Stimulated activated CD8-positive, alpha-beta memory T cell treated with anti-CD3 and anti-CD28 coated beads, Interleukin-12 subunit alpha, Interleukin-12 subunit beta, amount 100 ng/mL, for 24 hours (primary cell): Measurements from ENCODE around the gene KCTD11.
"Not testable (repeated sequence)": the region's sequence is repeated elsewhere in the genome, so short reads cannot be mapped to it uniquely, and the experiment has no call there.

Experiments
- DNase-seq: peaks from one replicate; pipeline ENCODE4 v3.0.0-alpha.2; 2020; ENCODE audit errors: extremely low read depth

The KCTD11 gene

DNA sequence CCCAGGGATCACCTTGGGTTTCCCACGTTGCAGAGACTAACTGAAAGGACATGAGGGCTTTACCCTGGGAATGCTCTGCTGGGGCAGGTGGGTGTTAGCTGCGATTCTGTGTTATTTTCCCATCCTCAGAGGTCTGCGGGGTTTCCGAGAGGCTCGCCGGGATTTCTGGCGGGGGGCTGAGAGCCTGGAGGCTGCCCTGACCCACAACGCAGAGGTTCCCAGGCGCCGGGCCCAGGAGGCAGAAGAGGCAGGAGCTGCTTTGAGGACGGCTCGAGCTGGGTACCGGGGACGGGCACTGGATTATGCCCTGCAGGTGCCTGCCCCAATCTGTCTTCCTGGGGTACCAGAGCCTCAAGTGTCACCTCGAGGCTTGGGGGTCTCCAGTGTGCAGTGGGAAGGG is 8.7 kb upstream of the KCTD11 start:
- no peak for DNase-seq

DNA sequence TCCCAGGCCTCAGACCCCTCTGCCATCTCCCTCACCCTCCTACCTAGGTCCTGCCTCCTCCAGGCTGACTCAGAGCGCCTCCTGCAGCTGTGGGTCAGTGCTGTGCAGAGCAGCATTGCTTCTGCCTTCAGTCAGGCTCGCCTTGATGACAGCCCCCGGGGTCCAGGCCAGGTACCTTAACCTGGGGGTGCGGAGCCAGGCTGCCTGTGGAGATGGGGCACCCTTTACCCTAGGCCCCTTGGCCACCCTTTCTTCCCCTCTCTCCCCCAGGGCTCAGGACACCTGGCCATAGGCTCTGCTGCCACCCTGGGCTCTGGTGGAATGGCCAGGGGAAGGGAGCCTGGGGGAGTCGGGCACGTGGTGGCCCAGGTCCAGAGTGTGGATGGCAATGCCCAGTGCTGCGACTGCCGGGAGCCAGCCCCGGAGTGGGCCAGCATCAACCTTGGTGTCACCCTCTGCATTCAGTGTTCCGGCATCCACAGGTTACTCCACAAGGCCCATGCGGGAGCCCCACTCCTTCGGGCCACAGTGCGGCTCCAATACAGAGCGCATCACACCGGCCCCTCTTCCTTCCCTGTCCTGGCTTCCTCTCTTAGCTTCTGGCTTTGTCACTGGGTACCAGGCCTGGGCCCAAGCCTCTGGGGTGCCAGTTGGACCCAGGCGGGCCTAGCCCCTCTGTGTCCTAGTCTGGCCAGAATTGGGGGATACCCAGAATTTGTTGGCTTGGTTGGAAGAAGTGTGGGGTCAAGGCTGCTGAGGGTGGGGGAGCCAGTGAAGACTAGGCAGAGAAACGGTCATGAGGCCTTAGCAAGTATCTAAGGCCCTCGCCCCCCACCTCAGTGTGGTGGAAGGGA is 5.0 kb upstream of the KCTD11 start:
- DNase-seq: no peak

DNA sequence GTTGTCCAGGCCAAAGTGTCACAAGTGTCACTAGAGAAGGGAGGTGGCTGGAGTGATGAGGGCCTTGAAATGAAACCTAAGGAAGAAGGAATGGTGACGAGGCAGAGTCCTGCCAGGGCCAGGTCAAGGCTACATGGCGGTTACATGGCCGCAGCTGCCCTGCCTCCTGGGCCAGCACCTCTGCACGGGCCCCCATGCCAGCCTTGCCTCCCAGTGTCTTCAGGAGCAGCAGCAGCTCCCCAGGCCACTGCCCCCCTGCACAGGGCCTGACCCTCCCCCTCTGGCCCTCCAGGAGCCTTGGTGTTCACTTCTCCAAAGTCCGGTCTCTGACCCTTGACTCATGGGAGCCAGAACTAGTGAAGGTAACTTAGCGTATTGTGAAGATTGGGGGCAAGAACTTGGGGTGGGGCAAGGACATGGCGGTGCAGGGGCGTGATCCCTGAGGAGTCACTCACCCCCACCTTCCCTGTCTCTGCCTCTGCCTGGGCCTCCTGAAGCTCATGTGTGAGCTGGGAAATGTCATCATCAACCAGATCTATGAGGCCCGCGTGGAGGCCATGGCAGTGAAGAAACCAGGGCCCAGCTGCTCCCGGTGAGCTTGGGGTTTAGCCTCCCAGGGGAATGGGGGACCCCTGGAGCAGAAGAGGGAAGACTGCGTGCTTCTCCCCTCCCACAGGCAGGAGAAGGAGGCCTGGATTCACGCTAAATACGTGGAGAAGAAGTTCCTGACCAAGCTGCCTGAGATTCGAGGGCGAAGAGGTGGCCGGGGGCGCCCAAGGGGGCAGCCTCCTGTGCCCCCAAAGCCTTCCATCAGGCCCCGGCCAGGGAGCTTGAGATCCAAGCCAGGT is 4.1 kb upstream of the KCTD11 start:
- no peak for DNase-seq

DNA sequence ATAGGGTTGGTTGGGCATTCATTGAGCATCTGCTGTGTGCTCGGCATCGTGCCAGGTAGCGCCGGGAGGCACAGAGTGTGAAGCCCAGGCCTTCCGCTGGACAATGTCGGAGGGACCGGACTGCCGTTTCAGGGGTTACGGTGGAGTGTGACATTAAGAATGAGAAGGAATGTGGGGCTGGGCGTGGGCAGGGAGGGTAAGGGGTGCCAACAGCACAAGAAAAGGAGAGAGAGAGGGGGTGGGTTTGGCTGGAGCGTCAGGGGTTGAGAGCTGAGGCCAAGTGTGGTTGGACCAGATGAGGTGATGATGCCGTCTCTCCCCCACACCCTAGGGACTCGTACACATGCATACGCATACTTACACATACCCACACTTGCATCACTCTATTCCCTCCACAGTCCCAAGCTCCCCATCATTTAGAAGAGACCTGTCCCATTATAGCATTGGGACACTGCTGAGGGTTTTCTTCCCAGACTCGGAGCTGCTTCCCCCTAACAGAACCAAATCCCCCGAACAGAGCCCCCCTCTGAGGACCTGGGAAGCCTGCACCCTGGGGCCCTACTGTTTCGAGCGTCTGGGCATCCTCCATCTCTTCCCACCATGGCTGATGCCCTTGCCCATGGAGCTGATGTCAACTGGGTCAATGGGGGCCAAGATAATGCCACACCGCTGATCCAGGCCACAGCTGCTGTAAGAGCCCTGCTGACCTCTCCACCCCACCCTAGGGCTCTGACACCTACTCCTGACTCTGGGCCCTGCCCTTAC is 3.3 kb upstream of the KCTD11 start:
- no peak for DNase-seq

DNA sequence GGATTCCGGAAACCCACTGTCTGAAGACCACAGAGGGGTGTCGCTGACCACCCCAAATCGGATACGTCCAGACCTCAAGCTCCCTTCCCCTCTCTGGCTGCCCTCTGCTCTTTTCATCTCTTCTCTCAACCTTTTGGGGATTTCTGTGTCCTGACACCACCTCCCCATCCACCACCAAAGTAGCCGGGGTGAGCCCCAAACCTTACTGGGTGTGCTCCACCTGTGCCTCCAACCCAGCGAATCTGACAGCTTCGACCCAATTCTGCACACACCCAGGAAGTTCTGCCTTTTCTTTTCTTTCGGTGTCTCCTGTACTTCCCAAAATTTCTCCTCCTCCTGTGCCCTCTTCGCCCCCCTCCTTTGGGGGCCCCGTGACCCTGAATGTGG is 534 bp downstream of the KCTD11 start:
- DNase-seq: no peak

DNA sequence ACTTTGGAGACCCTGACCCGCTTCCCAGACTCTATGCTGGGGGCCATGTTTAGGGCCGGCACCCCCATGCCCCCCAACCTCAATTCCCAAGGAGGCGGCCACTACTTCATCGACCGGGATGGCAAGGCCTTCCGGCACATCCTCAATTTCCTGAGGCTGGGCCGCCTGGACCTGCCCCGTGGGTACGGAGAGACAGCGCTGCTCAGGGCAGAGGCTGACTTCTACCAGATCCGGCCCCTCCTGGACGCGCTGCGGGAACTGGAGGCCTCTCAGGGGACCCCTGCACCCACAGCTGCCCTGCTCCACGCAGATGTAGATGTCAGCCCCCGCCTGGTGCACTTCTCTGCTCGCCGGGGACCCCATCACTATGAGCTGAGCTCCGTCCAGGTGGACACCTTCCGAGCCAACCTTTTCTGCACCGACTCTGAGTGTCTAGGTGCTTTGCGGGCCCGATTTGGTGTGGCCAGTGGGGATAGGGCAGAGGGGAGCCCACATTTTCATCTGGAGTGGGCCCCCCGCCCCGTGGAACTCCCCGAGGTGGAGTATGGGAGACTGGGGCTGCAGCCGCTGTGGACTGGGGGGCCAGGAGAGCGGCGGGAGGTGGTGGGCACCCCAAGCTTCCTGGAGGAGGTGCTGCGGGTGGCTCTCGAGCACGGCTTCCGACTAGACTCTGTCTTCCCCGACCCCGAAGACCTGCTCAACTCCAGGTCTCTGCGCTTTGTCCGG is 1.1 kb downstream of the KCTD11 start:
- no peak for DNase-seq

DNA sequence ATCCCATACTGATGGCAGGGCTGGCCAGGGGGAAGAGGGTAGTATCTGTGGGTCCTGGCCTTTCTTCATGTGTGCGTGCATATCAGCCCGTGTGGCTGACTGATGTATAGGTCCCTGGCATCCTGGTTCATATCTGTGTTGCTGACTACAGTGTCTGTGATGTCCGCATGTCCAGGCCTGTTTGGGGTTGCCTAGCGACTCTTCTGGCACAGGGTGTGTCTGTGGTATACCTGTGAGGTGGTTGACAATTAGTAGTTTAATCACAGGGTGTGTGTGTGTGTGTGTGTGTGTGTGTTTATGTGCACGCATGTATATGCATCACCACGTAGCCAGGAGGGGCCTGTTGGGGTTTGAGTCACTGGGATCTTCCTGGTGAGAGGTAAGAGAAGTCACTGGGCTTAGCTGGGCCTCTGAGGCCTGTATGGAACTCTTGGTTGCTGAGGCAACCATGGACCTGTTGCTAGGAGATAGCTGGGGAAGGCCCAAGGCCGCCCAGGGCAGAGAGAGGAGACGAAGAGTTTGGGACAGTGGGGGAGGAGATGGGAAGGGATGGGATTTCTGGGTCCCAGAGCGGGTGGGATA is 2.4 kb downstream of the KCTD11 start:
- no peak for DNase-seq

DNA sequence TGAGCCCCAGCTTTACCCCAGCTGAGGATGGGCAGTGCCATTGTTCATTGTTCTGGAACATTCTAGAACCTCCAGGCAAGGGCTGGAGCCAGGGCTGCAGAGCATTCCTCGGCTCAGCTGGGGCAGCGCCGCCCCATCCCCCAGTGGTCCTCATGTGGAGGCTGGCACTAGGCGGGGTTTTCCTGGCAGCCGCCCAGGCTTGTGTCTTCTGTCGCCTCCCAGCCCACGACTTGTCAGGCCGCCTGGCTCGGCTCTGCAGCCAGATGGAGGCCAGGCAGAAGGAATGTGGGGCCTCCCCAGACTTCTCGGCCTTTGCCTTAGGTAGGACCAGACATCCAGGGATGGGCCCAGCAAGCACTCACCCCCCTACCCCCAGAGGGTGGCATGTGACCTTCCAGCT is 3.1 kb downstream of the KCTD11 start, which contains the start of gene TMEM95:
TMEM95 (plus strand) TSS at position 104 of the 400 bp plus-strand sequence; CDS start at position 153, 49 bp downstream.
- DNase-seq: no peak

DNA sequence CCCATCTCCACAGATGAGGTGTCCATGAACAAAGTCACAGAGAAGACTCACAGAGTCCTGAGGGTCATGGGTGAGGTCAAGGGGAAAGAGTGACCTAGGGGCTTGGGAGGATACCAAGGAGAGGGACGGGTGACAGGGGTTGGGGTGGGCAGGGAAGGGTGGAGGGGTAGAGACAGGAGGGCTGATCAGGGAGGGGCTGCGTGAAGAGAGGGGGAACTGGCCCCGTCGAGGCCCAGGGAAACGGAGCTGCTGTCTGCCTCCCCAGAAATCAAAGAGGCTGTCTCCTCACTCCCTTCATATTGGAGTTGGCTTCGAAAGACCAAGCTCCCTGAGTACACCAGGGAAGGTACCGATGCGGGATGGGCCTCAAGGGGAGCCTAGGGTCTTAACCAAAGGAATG is 3.6 kb downstream of the KCTD11 start:
- no peak for DNase-seq

DNA sequence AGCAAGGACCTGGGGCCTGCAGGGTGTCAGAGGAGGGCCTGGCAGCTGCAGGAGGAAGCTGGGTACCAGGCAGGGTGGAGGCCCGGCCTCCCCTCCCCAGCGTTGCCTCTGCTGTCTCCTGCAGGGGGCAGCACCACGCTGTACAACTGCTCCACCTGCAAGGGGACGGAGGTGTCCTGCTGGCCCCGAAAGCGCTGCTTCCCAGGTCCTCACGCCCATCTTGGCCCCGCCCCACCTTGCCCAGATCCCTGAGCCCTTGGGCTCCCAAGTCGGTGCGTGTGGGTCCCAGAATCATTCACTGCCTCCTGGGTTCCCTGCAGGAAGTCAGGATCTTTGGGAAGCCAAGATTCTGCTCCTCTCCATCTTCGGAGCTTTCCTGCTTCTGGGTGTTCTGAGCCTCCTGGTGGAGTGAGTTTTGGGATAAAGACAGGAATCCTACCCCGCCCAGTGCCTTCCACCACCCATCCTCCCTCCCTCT is 4.1 kb downstream of the KCTD11 start:
- peak; percentile 53 for DNase-seq

DNA sequence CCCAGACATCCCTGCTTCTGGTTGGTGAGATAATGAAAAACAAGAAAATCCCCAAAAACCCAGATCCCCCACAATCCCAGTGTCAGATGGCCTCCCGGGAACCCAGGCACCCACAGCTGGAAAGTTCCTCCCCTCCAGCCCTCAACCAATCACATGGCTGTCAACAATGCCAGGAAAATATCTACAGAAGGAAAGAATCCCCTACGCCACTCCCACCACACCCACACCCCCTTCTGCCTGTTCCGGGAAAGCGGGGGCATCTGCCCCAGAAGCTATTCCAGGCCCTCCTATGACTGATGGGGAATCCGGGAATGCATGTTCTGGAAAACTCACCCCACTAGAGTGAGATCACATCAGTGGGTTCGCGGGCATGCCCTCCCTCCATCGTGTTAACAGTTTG is 4.8 kb downstream of the KCTD11 start:
- DNase-seq: no peak

DNA sequence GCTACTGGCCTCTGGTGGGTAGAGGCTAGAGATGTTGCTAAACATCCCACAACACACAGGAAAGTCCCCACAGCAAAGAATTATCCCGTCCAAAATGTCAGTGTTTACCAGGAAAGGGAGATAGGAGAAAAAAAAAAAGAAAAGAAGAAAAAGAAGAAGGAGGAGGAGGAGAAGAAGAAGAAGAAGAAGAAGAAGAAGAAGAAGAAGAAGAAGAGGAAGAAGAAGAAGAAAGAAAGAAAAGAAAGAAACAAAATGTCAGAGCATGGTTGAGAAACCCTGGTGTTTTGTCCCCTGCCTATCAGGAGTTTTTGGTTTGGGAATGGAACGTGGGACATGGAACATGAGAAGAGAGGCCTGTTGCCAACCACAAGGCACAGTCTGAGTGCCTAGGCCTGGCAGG is 5.4 kb downstream of the KCTD11 start:
- DNase-seq: no peak

DNA sequence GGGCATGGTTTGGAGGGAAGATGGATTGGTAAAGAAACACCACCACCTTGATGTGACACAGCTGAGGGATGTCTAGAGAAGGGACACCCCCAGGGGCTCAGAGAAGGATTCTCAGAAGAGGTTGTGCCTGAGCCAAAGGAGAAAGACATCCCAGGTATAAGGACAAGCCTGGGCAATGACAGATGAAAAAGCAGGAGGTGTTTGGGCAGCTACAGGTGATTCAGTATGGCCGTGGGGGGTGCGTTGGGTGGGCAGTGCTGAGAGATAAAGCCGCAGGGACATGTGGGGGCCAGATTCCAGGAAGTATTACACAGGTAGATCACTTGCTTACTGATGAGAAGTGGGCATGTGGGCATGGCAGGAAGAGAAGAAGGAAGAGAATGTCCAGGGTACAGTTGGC is 9.9 kb downstream of the KCTD11 start:
- DNase-seq: no peak

DNA sequence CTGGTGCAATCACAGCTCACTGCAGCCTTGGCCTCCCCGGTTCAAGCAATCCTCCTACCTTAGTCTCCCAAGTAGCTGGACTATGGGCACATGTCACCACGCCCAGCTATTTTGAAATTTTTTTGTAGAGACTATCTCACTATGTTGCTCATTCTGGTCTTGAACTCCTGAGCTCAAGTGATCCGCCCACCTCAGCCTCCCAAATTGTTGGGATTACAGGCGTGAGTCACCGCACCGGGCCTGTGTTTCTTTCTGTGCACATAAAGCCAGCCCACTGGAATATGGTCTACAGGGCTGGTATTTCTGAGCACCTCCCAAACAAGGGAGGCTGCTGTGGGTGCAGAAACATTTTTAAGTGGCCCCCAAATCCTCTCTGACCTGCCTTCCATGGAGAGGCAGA is 11.3 kb downstream of the KCTD11 start:
- DNase-seq: no peak

DNA sequence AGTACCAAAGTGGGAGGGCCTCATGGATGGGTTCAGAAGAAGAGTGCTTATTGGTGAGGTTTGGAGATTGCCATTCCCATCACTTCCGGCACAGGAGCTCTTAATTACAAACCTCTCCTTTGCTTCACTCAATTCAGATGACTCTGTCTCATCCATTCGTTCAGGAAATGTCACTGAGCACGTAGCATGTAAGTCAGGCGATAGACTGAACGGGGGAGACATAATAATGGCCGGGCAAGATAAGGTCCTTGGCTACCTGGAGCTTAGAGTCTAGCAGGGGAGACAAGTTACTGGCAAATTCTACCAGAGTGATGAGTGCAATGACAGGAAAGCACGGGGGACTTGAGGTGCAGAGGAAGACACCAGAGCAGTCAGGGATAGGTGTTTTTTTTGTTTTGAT is 14.0 kb downstream of the KCTD11 start:
- not testable (repeated sequence) for DNase-seq

DNA sequence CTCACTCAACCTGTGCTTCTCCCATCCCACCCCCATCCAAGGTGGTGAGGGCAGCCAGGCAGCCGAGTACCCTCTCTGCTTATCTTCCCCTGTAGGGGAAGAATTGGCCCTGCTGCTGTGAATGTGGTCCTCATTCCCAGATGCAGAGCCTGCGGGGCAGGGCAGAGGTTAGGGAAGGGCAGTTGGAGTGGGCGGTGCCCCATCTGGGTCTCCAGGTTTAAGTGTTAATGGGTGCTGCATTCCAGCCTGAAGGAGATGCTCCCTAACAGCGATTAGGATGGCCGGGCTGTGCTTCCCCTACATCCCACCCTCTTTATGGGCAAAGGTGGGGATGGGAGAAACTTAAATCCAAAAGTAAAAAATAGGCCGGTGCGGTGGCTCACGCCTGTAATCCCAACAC is 15.1 kb downstream of the KCTD11 start:
- DNase-seq: no peak

DNA sequence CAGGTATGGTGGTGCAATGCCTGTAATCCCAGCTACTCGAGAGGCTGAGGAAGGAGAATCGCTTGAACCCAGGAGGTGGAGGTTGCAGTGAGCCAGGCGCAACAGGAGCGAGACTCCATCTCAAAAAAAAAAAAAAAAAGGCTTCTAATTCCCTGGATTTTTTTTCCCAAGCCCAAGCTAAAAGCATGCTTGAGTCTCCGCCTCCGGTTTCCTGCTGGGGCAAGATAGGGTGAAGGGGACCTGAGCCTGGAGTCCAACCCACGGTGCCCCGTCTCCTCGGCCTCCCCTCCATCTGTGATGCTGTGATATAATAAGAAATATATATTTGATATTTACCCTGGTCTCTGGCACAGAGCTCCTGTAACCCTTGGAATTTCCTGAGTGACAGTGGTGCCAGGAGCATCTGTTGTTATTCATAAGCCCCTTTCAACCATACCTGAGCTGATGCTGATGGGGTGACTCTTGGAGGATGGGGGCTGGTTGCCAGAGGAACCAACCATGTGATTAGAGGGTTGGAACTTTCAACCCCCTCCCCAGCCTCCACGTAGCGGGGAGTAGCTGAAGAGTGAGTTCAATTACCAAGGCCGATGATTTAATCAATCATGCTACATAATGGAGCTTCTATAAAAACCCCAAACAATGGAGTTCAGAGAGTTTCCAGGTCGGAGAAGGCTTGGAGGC is 16.1 kb downstream of the KCTD11 start:
- DNase-seq: no peak

DNA sequence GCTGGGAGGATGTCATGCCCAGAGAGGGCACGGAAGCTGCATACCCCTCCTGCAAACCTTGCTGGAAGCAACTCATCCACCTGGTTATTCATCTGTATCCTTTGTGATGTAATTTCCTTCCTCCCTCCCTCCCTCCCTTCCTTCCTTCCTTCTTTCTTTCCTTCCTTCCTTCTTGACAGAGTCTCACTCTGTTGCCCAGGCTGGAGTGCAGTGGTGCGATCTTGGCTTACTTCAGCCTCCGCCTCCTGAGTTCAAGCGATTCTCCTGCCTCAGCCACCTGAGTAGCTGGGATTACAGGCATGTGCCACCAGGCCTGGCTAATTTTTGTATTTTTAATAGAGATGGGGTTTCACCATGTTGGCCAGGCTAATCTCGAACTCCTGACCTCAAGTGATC is 16.6 kb downstream of the KCTD11 start:
- not testable (repeated sequence) for DNase-seq

DNA sequence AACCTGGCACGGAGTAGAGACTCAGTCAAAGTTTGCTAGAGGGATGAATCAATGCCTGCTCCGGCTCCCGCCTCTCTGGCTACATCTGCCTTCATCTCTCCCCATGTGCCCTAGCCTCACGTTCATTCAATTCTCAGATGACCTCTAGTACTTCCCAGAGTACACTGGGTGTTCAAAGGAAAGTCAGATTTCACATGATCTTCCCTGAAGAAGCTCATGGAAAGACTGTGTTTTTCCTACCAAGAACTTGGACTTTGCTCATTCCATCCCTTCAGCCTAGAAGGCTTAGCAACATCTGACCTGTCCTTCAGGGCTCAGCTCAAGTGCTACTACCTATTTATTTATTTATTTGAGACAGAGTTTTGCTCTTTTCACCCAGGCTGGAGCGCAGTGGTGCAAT is 17.9 kb downstream of the KCTD11 start:
- DNase-seq: no peak

DNA sequence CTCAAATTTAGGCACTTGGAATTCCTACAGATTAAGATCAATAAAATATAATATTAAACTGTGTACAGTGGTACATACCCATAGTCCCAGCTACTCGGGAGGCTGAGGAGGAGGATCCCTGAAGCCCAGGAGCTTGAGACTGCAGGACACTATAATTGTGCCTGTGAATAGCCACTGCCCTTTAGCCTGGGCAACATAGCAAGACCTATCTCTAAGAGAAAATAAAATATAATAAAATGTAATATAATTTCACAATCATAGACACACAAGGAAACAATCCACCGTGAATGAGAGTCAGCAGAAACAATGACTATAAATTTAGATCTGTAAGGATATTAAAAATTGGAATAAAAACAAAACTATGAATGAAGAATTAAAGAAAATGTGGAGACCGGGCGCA is 18.9 kb downstream of the KCTD11 start:
- DNase-seq: no peak
